K562 (cell line): ENCODE measurements around the gene APBB2. TPM values are rescaled to one million over a fixed set of nuclear protein-coding genes. Genes with fewer than 3 reads are reported as not detected.

ENCODE experiments used
- ATAC-seq: fragments of 200-7000 bp; cut with Tn5 transposase; 3 replicates; pipeline ENCODE4 v1.9.1; 2020; ENCODE audit warnings: moderate library complexity
- BruUV-seq: library from RNA; stranded (reverse); fragments of 400-500 nt; replicated peaks from 2 replicates; lab custom pipeline; 2021; lab: Mats Ljungman, UMichigan
- CTCF ChIA-PET: fragments of 300-600 bp; formaldehyde crosslinking; extraction: SDS; loops from one replicate; lab custom pipeline; 2021; ENCODE audit warnings: low intra/inter-chr PET ratio; lab: Yijun Ruan, JAX
- POLR2A ChIA-PET: fragments of 300-600, 350-650 bp; sonication (Branson Sonifier 250); formaldehyde crosslinking; extraction: SDS; loops from one replicate; lab custom pipeline; 2021; ENCODE audit warnings: antibody characterized with exemption, inconsistent platforms; lab: Yijun Ruan, JAX
- DNase-seq, 4 experiments: peaks; one replicate each; pipeline versions ENCODE4 v3.0.0 to v3.0.0-alpha.2; 2011 to 2018; ENCODE audit warnings: low spot score in 3 of 4, mixed read lengths in 3 of 4; ENCODE audit errors: extremely low read depth in 1 of 4
- FAIRE-seq: peaks from 2 replicates; lab custom pipeline; 2011; peaks lifted over from hg19 to GRCh38; lab: Jason Lieb, UNC
- H2AFZ ChIP-seq: 2 replicates; pipeline ENCODE4 v1.6.0; 2011; ENCODE audit warnings: low read depth, low read length, control low read depth, inconsistent platforms
- H3K27ac ChIP-seq: fragments of 200-600 bp; 3 replicates; pipeline ENCODE4 v1.8.0; 2011; ENCODE audit warnings: low read depth, mild to moderate bottlenecking, control low read depth, inconsistent platforms, low read length, moderate library complexity, mixed read lengths; ENCODE audit errors: extremely low read depth
- H3K27me3 ChIP-seq, 2 experiments: fragments of 300-600 bp in 1 of 2; 2 replicates in 1 of 2; 3 replicates in 1 of 2; pipeline versions ENCODE4 v1.6.0 to v1.8.0; 2011; ENCODE audit warnings: inconsistent platforms in 2 of 2, low read length in 2 of 2, mild to moderate bottlenecking in 1 of 2, mixed read lengths in 1 of 2, moderate library complexity in 1 of 2; ENCODE audit not compliant: control insufficient read depth in 2 of 2, insufficient read depth in 2 of 2
- H3K36me3 ChIP-seq: fragments of 300-600 bp; 3 replicates; pipeline ENCODE4 v1.8.0; 2011; ENCODE audit warnings: mild to moderate bottlenecking, low read length, inconsistent platforms; ENCODE audit not compliant: control insufficient read depth, insufficient read depth
- H3K4me1 ChIP-seq, 2 experiments: fragments of 200-600 bp in 1 of 2; replicated peaks in 1 of 2; 2 replicates in 1 of 2; 3 replicates in 1 of 2; pipeline versions ENCODE4 v1.5.1 to v1.8.0; 2011; ENCODE audit warnings: inconsistent platforms in 2 of 2, low read length in 2 of 2, mild to moderate bottlenecking in 1 of 2, mixed read lengths in 1 of 2, moderate library complexity in 1 of 2; ENCODE audit not compliant: control insufficient read depth in 2 of 2, insufficient read depth in 2 of 2
- H3K4me2 ChIP-seq: 2 replicates; pipeline ENCODE4 v1.6.1; 2011; ENCODE audit warnings: low read length, control low read depth, inconsistent platforms, mixed read lengths; ENCODE audit not compliant: insufficient read depth
- H3K4me3 ChIP-seq: fragments of 200-600 bp; sonication (generic), shearing (Covaris generic); 2 replicates; pipeline ENCODE4 v1.5.1; 2016; ENCODE audit warnings: control low read depth, inconsistent platforms
- H3K79me2 ChIP-seq: fragments of 200-600 bp; 3 replicates; pipeline ENCODE4 v1.8.0; 2011; ENCODE audit warnings: low read length, inconsistent platforms; ENCODE audit not compliant: control insufficient read depth, insufficient read depth
- H3K9ac ChIP-seq, 2 experiments: 2 replicates each; pipeline versions ENCODE4 v1.6.0 to v1.6.1; 2011; ENCODE audit warnings: low read depth in 2 of 2, low read length in 2 of 2, control low read depth in 1 of 2, inconsistent platforms in 1 of 2, mild to moderate bottlenecking in 1 of 2, mixed read lengths in 1 of 2; ENCODE audit not compliant: insufficient read depth in 1 of 2
- H3K9me1 ChIP-seq: one replicate; pipeline ENCODE4 v1.6.0; 2011; ENCODE audit warnings: inconsistent platforms, mild to moderate bottlenecking, low read length, moderate library complexity; ENCODE audit not compliant: control insufficient read depth, insufficient read depth
- H3K9me3 ChIP-seq: replicated peaks from 2 replicates; pipeline ENCODE4 v1.5.1; 2011; ENCODE audit warnings: low read depth, low read length, inconsistent platforms; ENCODE audit not compliant: control insufficient read depth, insufficient read depth
- H4K20me1 ChIP-seq: replicated peaks from 2 replicates; pipeline ENCODE4 v1.6.1; 2011; ENCODE audit warnings: low read length, inconsistent platforms, mixed read lengths; ENCODE audit not compliant: control insufficient read depth, insufficient read depth
- CBX1 ChIP-seq: sonication (generic); IDR thresholded peaks from 2 replicates; pipeline ENCODE4 v1.6.1; 2016; ENCODE audit warnings: antibody characterized with exemption, low read depth, mild to moderate bottlenecking
- FOXM1 ChIP-seq, 2 experiments: fragments of 450-650 bp in 1 of 2; sonication (generic) in 1 of 2; formaldehyde crosslinking in 1 of 2; IDR thresholded peaks; 2 replicates each; pipeline versions ENCODE4 v1.6.1 to v1.9.0; 2017 to 2022; ENCODE audit warnings: low read depth in 2 of 2, mild to moderate bottlenecking in 2 of 2, missing genetic modification reagents in 1 of 2, moderate library complexity in 1 of 2
- SIRT6 ChIP-seq: IDR thresholded peaks from one replicate; pipeline ENCODE4 v1.6.1; 2012; ENCODE audit warnings: low read depth, mild to moderate bottlenecking, control low read depth, inconsistent platforms, low read length, moderate library complexity
- TAF7 ChIP-seq: fragments of 450-650 bp; IDR thresholded peaks from 2 replicates; pipeline ENCODE4 v1.6.1; 2016; ENCODE audit warnings: missing genetic modification characterization, missing compliant biosample characterization
- ZNF354B ChIP-seq: fragments of 250-450 bp; sonication (Bioruptor Pico); IDR thresholded peaks from 2 replicates; pipeline ENCODE4 v1.4.0; 2020
- ZNF551 ChIP-seq: fragments of 250-450 bp; sonication (Bioruptor Pico); IDR thresholded peaks from 2 replicates; pipeline ENCODE4 v1.5.0; 2021; ENCODE audit warnings: mild to moderate bottlenecking, moderate library complexity
- WGBS: fragments of 100-300 bp; shearing (Covaris generic); methylation state at CpG from one replicate; pipeline ENCODE4 v1.1.6; 2016; ENCODE audit warnings: low coverage, mixed read lengths; ENCODE audit not compliant: insufficient coverage; ENCODE audit errors: missing lambda C conversion rate; 5-methylcytosine and 5-hydroxymethylcytosine counted together
- in situ Hi-C: fragments of 300-500 bp; cut with MboI; formaldehyde crosslinking; loops from 4 replicates; pipeline ENCODE4 v1.15.0; 2018; ENCODE audit warnings: inconsistent platforms, mixed read lengths
- intact Hi-C: fragments of 100-400 bp; cut with micrococcal nuclease; formaldehyde crosslinking; loops from 2 replicates; pipeline ENCODE4 v1.14.2; 2022
- polyA plus RNA-seq, 8 experiments: library from polyadenylated mRNA; depleted of rRNA in 4 of 8; stranded (reverse) in 5 of 8; unstranded in 3 of 8; fragments of >200 nt; fragmentation: Nextera tagmentation in 2 of 8; fragmentation: Illumina TruSeq in 1 of 8; extraction: Ambion mirVana in 2 of 8; extraction: Trizol in 1 of 8; gene quantifications; 2 replicates each; pipeline versions ENCODE4 v1.2.1 to v1.2.3, GENCODE V29; 2011 to 2014; ENCODE audit warnings: inconsistent platforms in 1 of 8, missing spikeins in 1 of 8
- total RNA-seq, 7 experiments: library from RNA; depleted of rRNA in 6 of 7; stranded (reverse); fragments of >200 nt in 6 of 7; fragmentation: Illumina TruSeq in 2 of 7; extraction: Trizol in 2 of 7; gene quantifications; 2 replicates each; pipeline versions ENCODE4 v1.2.1 to v1.2.3, GENCODE V29; 2011 to 2021; ENCODE audit warnings: low replicate concordance in 1 of 7
- TF ChIP-seq, protein P1 (sequence below): fragments of 450-650 bp; conservative IDR thresholded peaks from 2 replicates; pipeline ENCODE4 v1.6.1; 2016; ENCODE audit warnings: missing genetic modification characterization, low read depth, mild to moderate bottlenecking, control low read depth, missing compliant biosample characterization
- TF ChIP-seq, protein P2 (sequence below): sonication (generic); formaldehyde crosslinking; IDR thresholded peaks from 2 replicates; pipeline ENCODE4 v1.8.1; 2023; ENCODE audit warnings: mild to moderate bottlenecking, missing genetic modification reagents
- TF ChIP-seq, protein P3 (sequence below): sonication (generic); formaldehyde crosslinking; IDR thresholded peaks from 2 replicates; pipeline ENCODE4 v1.8.1; 2023; ENCODE audit warnings: mild to moderate bottlenecking, missing genetic modification reagents
- TF ChIP-seq, protein P4 (sequence below): fragments of 450-650 bp; formaldehyde crosslinking; IDR thresholded peaks from 2 replicates; pipeline ENCODE4 v1.4.0; 2022; ENCODE audit warnings: mild to moderate bottlenecking, moderate library complexity

APBB2 gene
- total and polyA plus RNA-seq, 9 of the 15 experiments (the other 6 are each of a cell fraction or from before 2014, with no cell fraction given), result 0.08 to 2.1 (median 1.4) TPM

- no peak for ATAC-seq
- BruUV-seq, result no TSS peak
Measured at GRCh38 chr4:41052287-41052686, 162.1 kb downstream of the APBB2 start.

More at GRCh38 chr4:41052287-41052686, 162.1 kb downstream of the APBB2 start:
- ChIA-PET CTCF (no interaction called here), POLR2A (no interaction called here)
- Histone ChIP-seq H3K9ac (no peak overlapping the region), H3K79me2 (no peaks in the 10 kb centered on the region), H3K27ac (no peak overlapping the region), H4K20me1 (no peaks in the 10 kb centered on the region), H3K9me3 (no peaks in the 10 kb centered on the region), H3K4me2 (no peak overlapping the region), H3K4me3 (no peak overlapping the region), H3K4me1 (no peaks in the 10 kb centered on the region), H3K9me1 (no peaks in the 10 kb centered on the region), H3K36me3 (no peaks in the 10 kb centered on the region), H2AFZ (no peak overlapping the region), H3K27me3 (no peaks in the 10 kb centered on the region)
- in situ Hi-C loops (no loop called here), intact Hi-C loops (no loop called here)
- 4% methylated on average over 5 of the region's 5 CpGs for WGBS
- TF ChIP-seq CBX1 (no peak), ZNF354B (no peak), FOXM1 (IDR thresholded peaks at IDR 0.05; ENCODE audit: low read depth) (no peak), FOXM1 (CRISPR knock-in tag; IDR thresholded peaks at IDR 0.05; ENCODE audit: low read depth) (no peak), SIRT6 (no peak), TAF7 (tag) (no peak), ZNF551 (CRISPR knock-in tag) (no peak)
- TF ChIP-seq, protein P1, sequence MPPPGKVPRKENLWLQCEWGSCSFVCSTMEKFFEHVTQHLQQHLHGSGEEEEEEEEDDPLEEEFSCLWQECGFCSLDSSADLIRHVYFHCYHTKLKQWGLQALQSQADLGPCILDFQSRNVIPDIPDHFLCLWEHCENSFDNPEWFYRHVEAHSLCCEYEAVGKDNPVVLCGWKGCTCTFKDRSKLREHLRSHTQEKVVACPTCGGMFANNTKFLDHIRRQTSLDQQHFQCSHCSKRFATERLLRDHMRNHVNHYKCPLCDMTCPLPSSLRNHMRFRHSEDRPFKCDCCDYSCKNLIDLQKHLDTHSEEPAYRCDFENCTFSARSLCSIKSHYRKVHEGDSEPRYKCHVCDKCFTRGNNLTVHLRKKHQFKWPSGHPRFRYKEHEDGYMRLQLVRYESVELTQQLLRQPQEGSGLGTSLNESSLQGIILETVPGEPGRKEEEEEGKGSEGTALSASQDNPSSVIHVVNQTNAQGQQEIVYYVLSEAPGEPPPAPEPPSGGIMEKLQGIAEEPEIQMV (tag), result no peak
- TF ChIP-seq, protein P2, sequence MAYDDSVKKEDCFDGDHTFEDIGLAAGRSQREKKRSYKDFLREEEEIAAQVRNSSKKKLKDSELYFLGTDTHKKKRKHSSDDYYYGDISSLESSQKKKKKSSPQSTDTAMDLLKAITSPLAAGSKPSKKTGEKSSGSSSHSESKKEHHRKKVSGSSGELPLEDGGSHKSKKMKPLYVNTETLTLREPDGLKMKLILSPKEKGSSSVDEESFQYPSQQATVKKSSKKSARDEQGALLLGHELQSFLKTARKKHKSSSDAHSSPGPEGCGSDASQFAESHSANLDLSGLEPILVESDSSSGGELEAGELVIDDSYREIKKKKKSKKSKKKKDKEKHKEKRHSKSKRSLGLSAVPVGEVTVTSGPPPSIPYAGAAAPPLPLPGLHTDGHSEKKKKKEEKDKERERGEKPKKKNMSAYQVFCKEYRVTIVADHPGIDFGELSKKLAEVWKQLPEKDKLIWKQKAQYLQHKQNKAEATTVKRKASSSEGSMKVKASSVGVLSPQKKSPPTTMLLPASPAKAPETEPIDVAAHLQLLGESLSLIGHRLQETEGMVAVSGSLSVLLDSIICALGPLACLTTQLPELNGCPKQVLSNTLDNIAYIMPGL, result no peak
- TF ChIP-seq, protein P3, sequence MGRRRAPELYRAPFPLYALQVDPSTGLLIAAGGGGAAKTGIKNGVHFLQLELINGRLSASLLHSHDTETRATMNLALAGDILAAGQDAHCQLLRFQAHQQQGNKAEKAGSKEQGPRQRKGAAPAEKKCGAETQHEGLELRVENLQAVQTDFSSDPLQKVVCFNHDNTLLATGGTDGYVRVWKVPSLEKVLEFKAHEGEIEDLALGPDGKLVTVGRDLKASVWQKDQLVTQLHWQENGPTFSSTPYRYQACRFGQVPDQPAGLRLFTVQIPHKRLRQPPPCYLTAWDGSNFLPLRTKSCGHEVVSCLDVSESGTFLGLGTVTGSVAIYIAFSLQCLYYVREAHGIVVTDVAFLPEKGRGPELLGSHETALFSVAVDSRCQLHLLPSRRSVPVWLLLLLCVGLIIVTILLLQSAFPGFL (CRISPR knock-in tag), result no peak
- TF ChIP-seq, protein P4, sequence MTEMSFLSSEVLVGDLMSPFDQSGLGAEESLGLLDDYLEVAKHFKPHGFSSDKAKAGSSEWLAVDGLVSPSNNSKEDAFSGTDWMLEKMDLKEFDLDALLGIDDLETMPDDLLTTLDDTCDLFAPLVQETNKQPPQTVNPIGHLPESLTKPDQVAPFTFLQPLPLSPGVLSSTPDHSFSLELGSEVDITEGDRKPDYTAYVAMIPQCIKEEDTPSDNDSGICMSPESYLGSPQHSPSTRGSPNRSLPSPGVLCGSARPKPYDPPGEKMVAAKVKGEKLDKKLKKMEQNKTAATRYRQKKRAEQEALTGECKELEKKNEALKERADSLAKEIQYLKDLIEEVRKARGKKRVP (CRISPR knock-in tag), result no peak
- no peak for FAIRE-seq
- no peak for DNase-seq
